GM19395 (cell line): ENCODE results near the gene NEK11.
"Not testable (repeated sequence)": the region's sequence is repeated elsewhere in the genome, so short reads cannot be mapped to it uniquely, and the experiment has no call there.

Source experiments
- ATAC-seq: cut with Tn5 transposase; IDR thresholded peaks from one replicate; pipeline ENCODE4 v1.9.1; 2021; ENCODE audit warnings: mild to moderate bottlenecking, moderate library complexity; ENCODE audit not compliant: unreplicated experiment

The NEK11 gene

DNA sequence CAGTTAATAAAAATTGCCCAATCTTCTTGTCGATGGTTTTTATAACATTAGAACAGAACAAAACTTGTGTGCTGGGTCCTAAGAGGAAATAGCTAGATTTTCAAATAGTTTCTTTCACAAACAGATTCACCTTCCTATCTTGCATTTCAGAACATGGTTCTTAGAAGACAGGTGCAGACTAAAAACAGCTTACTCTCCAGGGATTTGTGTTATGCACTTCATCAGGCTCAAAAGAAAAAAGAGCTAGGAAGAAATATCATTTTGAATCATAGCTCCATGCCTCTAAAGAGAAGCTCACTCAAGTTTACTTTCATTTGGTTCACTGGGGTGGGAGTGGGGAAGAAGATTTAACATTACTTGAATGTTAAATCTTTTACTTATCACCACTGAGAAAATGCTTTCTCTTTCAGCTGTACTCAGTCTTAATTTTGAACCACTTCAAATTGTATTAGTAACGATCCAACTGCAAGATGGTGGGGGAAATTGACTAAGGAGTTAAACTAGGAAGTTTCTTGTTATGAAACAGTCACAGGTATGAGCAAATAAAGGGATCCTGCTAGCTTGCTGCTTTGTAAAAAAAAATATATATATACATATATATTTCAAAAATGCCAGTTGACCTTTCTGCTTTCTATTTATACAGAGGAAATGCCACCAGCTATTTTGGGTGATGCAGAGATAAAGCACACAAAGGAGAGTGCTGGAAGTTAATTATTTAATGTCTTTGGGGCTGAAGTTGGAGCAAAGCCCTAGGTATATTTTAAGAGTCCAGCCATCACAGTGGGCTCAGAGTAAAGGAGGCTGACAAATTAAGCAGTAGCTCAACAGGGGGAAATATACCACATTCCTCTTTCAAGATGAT is 326.6 kb downstream of the NEK11 start:
- ATAC-seq: peak; percentile 47

DNA sequence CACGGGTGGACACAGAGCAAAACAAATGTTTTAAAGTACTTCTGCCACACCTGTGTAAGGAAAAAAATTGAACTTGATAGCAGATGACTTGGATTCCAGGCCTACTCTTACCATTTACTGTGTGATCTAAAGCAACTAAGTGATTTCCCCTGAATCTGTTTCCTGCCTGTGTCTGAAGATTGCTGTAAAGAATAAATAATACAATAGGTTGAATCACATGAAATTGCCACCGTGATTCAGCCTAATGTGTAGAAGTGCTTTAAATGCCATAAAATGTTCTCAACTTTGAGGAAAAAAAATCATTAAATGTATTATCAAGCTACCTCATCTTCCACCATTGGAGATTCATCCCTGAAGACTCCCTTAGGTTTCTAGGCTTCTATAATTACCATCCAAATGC is 327.3 kb downstream of the NEK11 start:
- ATAC-seq: no peak

DNA sequence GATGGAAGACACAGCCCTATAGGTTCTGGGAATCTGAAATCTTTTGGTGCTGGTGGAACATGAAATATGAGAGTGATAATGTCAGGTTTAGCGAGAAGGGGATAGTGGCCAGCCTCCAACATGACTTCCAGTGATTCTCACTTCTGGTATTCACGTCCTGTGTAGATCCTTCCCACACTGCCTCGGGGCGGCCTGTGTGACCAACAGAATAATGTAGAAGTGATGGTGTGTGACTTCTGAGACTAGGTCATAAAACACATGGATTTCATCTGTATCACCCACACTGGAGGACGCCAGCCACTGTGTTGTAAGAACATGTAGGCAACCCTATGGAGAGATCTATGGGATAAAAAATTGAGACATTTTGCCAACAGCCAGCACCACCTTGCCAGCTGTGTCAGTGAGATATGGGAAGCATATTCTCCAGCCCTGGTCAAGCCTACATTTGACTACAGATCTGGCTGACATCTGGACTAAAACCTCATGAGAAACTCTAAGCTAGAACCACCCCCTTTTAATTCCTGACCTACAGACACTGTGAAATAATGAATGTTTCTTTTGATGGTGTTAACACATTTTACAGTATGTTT is 329.4 kb downstream of the NEK11 start:
- ATAC-seq: no peak

DNA sequence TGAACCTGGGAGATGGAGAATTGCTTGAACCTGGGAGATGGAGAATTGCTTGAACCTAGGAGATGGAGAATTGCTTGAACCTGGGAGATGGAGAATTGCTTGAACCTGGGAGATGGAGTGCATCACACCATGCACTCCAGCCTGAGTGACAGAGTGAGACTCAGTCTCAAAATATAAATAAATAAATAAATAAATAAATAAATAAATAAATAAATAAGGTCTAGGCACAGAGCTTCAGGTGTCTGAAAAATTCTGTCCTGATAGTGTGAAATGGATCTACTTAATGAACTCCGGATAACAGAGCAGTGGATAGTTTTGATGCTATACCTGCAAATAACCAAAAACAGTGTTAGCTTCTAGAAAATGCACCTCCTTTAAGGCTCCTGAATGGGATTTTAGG is 330.6 kb downstream of the NEK11 start:
- ATAC-seq: no peak

DNA sequence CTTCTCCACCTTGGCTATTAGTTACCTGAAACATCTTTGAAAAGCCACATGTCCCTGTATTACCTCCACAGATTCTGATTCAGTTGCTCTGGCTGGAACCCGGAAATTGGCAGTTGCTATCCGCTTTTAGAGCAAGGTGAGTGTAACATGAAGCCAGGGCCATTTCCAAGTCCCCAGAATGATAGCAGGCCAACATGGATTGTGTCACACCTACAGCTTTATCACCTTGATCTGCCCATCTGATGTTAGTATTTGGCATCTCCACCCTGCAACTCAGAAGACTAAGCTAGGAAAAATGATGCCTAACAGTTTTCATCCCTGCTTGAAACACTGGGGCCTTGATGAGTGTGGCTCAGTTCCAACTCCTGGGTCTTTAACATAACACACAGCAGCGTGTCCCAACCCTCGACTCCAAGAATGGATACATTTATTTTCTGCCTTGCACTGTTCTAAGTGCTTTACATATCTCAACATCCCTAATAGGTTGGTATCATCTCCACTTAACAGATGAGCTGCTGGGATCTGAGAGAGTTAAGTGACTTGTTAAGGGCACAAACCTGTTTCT is 333.6 kb downstream of the NEK11 start:
- ATAC-seq: no peak

DNA sequence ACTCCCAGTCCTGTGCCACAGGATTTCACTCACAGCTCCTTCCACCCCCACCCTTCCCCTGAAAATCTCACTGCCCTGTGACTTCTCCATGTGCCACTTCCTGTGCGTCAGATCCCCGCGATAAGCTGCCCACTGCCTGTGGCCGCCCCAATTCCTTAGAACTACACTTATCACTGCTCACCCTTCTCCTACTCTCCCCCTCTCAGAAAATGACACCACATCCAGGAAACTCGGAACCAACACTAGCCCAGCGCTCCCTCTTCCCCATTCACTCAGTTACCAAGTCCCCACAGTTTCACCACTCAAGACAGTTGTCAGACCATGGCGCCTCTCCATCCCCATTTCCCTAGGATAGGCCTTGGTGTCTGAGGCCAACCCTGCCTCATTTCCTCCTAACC is 334.4 kb downstream of the NEK11 start:
- ATAC-seq: not testable (repeated sequence)

DNA sequence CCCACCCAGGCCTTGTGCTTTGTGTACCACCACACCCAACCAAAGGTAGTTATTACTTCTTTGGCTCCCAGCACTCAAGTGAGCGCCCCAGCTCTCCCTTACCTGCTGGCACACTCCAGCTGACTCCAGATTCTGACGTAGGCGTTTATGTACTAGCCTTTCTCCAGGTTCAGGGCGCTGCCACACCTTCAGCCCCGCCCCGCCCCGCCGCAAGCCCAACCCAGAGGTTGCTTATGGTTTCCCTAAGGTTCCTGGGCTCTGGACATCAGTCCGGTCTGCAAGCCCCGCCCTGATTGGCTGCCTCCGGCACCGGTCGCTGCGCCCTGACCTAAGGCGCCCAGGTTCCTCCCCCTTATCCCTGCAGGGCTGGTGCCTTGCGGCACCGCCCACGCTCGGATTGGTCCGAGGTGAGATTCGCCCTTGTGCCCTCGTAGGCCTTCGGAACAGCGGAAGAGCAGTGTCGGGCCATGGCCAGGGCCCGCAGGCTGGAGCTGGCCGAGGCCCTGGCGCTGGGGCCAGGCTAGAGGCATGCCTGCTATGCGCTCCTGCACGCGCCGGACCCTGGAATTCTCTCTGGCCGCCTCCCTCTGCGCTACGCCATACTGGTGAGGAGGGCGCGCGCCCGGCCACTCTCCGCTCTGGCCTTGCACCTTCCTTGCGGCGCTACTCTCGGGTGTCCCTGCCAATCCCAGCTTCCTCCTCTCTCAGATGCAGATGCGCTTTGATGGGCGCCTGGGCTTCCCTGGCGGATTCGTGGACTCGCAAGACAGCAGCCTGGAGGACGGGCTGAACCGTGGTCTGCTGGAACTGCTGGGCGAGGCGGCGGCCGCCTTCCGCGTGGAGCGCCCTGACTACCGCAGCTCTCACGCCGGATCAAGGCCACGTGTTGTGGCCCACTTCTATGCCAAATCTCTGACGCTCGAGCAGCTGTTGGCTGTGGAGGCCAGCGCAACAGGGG is 335.1 kb downstream of the NEK11 start:
- peak; percentile 98 for ATAC-seq

DNA sequence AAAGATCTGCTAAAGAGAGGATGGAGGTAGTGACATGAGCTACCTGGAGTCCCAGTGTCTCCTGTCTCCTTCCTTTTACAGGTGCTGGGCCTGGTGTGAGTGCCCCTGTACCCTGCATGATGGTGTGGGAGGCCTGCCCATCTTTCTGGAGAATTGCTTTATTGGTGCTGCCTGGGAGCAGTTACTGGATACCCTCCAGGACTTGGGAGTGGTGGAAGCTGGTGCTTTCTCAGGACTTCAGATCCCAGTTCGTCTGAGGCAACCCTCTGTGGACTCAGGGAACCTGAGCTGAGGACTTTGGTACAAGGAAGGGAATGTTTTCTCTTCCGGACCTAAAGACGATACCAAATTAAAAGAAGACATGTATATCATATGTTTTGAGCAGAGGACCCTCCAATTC is 336.6 kb downstream of the NEK11 start:
- no peak for ATAC-seq

DNA sequence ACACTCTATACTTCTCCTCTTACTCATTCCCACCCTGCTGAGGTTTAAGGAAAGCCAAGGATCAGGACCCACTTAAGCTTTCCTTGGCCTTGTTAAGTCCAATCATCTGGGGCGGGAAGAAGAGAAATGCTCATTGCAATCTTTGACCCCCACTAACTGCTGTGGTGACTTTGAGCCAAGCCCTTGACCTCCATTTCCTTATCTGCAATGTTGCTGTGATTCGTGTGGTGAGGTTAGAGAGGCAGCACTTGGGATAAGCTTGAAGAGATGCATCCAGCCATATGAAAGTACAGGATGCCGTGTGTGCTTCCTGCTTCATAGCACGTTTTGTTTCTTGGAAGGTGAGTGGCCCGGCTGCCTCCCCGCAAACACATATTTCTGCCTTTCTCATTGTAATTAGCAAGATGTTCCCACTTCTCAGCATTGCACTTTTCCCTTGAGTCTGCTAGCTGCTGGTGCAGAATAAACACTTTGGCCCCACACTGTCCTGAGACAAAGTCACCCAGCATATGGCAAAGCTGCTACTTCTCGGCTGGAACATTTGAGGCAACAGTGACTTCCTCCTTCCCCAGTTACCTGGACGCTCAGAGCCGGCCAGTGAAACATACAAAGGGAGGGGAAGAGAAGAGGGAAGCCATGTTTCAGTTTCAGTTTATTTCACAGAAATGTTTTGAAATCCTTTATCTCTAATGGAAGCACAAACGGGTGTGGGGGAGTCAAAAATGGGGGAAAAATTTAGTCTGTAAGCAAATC is 344.4 kb downstream of the NEK11 start:
- ATAC-seq: no peak

DNA sequence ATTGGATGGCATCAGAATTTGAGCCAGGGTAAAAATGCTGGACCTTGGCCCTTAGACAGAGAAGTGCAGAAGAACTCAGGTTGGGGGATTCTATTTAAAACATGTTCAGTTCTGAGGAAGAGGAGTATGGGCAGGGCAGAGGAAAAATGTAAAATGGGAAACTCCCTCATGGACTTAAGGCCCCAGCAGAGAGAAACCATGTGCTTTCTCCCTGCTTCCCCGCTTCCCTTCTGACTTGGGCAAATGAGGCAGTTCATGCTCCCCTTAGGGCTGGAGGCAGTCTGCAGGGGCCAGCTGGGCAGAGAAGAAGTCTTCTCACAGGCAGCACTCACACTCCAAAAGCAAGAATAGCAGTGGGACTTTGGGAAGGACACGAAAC is 345.0 kb downstream of the NEK11 start:
- ATAC-seq: no peak

DNA sequence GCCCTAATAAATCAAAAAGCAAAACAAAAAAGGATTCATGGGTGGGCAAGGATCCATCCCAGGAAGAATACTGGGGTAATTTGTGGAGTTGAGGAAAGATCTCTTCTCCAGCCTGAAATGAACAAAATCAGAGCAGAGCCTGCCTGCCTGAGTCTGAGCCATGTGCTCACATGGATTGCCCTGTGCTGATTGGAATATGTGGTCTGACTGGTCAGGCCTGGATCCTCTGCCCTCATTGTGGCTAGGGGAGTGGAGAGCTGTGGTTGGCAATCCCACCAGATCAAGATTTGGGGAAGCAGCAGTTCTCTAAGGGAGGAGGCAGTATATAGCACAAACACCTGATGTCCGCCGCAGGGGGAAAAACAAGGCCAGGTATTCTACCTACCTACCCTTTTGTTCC is 348.1 kb downstream of the NEK11 start:
- no peak for ATAC-seq

DNA sequence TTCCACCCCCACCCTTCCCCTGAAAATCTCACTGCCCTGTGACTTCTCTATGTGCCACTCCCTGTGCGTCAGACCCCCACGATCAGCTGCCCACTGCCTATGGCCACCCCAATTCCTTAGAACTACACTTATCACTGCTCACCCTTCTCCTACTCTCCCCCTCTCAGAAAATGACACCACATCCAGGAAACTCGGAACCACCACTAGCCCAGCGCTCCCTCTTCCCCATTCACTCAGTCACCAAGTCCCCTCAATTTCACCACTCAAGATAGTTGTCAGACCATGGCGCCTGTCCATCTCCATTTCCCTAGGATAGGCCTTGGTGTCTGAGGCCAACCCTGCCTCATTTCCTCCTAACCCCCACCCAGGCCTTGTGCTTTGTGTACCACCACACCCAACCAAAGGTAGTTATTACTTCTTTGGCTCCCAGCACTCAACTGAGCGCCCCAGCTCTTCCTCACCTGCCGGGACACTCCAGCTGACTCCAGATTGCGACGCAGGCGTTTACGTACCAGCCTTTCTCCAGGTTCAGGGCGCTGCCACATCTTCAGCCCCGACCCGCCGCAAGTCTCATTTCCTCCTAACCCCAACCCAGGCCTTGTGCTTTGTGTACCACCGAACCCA is 354.3 kb downstream of the NEK11 start:
- ATAC-seq: peak; percentile 2

DNA sequence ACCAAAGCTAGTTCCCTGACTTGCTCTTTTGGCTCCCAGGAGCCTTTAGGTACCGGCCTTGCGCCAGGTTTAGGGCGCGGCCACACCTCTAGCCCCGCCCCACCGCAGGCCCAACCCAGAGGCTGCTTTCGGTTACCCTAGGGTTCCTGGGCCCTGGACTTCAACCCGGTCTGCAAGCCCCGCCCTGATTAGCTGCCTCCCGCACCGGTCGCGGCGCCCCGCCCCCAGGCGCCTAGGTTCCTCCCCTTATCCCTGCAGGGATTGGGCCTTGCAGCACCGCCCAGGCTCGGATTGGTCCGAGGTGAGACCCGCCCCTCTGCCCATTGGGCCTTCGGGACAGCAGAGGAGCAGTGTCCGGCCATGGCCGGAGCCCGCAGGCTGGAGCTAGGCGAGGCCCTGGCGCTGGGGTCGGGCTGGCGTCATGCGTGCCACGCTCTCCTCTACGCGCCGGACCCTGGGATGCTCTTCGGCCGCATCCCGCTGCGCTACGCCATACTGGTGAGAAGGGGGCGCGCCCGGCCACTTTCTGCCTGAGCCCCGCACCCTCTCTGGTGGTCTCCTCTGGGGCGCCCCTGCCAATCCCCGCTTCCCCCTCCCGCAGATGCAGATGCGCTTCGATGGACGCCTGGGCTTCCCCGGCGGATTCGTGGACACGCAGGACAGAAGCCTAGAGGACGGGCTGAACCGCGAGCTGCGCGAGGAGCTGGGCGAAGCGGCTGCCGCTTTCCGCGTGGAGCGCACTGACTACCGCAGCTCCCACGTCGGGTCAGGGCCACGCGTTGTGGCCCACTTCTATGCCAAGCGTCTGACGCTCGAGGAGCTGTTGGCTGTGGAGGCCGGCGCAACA is 355.0 kb downstream of the NEK11 start, which contains the start of gene NUDT16:
Gene NUDT16, plus strand, starts transcription at position 330 of the 847 bp plus-strand sequence. Its CDS starts 31 bp downstream, at position 361.
- ATAC-seq: peak; percentile 98

DNA sequence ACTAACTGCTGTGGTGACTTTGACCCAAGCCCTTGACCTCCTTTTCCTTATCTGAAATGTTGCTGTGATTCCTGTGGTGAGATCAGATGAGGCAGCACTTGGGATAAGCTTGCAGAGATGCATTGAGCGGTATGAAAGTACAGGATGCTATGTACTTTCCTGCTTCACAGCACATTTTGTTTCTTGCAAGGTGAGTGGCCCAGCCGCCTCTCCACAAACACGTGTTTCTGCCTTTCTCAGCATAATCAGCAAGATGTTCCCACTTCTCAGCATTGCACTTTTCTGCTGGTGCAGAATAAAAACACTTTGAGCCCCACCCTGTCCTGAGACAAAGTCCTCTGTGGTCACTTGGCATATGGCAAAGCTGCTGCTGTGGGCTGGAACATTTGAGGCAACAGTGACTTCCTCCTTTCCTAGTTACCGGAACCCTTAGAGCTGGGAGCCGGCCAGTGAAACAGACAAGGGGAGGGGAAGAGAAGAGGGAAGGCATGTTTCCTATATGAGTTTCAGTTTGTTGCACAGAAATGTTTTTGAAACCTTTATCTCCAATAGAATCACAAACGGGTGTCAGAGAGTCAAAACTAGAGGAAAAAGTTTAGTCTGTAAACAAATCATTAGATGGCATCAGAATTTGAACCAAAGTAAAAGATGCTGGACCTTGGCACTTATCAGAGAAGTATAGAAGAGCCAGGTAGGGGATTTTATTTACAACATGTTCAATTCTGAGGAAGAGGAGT is 359.9 kb downstream of the NEK11 start:
- no peak for ATAC-seq

DNA sequence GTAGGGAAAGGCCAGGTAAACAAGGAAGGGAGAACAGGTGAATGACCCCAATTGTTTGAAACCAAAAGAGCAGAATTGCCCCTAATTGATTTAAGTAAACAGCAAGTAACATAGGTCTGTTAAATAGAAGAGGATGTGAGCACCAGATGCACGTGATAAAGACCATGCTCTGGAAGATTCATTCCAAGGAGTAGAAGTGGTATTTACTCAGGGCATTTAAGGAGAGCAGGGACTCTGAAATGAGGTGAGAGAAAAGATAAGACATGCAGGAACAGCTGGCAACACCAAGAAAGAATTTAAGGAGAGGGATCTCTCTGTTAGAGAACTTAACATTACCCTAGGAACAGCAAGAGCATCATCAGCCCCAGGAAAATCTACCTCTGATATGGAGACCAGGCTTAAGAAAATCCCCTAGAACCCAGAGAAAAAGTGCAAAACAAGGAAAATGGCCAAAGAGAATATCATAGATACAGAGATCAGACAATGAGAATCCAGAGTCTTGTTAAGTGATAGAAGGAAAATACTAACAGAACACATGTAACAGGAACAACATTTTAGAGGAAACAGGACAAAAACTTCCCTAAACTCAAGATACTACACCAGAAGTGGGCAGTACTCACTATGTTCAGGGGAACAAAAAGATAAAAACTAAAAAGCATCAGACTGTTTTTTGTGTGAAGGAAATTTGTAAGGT is 361.3 kb downstream of the NEK11 start:
- no peak for ATAC-seq

DNA sequence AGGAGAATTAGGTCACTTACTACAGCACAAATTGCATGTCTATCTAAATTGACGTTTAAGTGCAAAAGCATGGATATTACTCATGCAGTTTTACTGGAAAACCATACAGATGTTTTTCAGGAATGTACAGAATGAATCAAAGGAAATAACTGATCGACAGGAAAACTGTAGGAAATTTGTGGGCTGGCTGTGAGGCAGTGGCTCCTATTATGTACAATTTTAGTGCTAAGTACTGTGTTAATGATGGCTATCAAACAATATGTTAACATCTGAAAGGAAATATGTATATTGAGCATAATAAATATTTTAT is 361.8 kb downstream of the NEK11 start:
- ATAC-seq: no peak

DNA sequence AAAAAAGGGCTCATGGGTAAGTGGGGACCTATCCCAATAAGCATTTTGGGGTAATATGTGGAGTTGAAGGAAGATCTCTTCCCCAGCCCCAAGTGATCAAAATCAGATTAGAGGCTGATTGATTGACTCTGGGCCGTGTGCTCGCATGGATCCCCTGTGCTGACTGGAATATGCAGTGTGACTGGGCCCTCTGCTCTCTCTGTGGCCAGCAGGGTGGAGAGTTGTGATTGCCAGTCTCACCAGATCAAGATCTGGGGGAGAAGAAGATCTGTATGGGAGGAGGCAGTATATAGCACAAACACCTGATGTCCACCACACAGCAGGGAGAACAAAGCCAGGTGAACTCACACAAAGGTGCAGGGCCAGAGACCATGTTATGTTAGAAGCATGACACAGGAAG is 363.7 kb downstream of the NEK11 start:
- ATAC-seq: no peak

DNA sequence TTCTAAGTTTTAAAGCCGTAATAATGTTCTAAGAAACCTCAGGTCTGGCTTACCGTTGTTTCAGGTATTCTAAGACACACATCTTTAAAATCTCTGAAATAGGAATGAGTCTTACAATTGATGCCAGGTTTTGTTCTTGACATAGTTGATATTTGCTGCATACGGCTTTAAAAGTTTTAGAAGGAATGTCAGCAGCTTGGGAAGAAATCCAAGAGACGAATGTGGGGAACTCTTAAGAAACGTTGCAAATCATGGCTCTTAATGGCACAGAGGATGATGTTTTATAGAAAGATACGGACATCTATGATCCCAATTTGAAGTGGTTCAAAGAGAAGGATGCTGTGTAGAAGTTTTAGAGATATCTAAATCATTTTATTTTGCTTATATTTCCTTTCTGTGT is 366.4 kb downstream of the NEK11 start:
- ATAC-seq: no peak
